HepG2 (cell line): ENCODE data around the gene FNDC10. TPM values are rescaled to one million over a fixed set of nuclear protein-coding genes. Genes with fewer than 3 reads are reported as not detected.

ENCODE experiments used
- ASH2L ChIP-seq: fragments of 300-600, 200-600 bp; sonication (generic); IDR thresholded peaks from 2 replicates; pipeline ENCODE4 v1.7.0; 2017; ENCODE audit warnings: low read depth, mild to moderate bottlenecking, moderate library complexity, mixed read lengths, low read length; ENCODE audit not compliant: insufficient read length
- DMAP1 ChIP-seq: IDR thresholded peaks from 2 replicates; pipeline ENCODE4 v1.6.1; 2016
- GLI4 ChIP-seq: sonication (generic); formaldehyde crosslinking; IDR thresholded peaks from 2 replicates; pipeline ENCODE4 v1.5.1; 2020; ENCODE audit warnings: missing genetic modification reagents, mild to moderate bottlenecking, moderate library complexity, borderline replicate concordance
- HDAC2 ChIP-seq: sonication (generic); formaldehyde crosslinking; IDR thresholded peaks from 2 replicates; pipeline ENCODE4 v1.4.0; 2020; ENCODE audit warnings: missing genetic modification reagents
- IKZF1 ChIP-seq: fragments of 450-650 bp; IDR thresholded peaks from 2 replicates; pipeline ENCODE4 v1.7.1; 2016
- KLF12 ChIP-seq: sonication (generic); formaldehyde crosslinking; IDR thresholded peaks from 2 replicates; pipeline ENCODE4 v1.4.0; 2020; ENCODE audit warnings: missing genetic modification reagents, borderline replicate concordance
- MYPOP ChIP-seq: sonication (generic); formaldehyde crosslinking; IDR thresholded peaks from 2 replicates; pipeline ENCODE4 v1.8.1; 2023; ENCODE audit warnings: mild to moderate bottlenecking, moderate library complexity, missing genetic modification reagents
- NCOA5 ChIP-seq: sonication (generic); formaldehyde crosslinking; IDR thresholded peaks from 2 replicates; pipeline ENCODE4 v1.4.0; 2020; ENCODE audit warnings: missing genetic modification reagents
- PHF8 ChIP-seq: sonication (generic); formaldehyde crosslinking; IDR thresholded peaks from 2 replicates; pipeline ENCODE4 v1.5.0; 2020; ENCODE audit warnings: missing genetic modification reagents
- SAFB2 ChIP-seq: sonication (generic); formaldehyde crosslinking; IDR thresholded peaks from 2 replicates; pipeline ENCODE4 v1.5.1; 2020; ENCODE audit warnings: missing genetic modification reagents, low read depth, mild to moderate bottlenecking, borderline replicate concordance
- SRF ChIP-seq: IDR thresholded peaks from 2 replicates; pipeline ENCODE4 v1.6.1; 2011; ENCODE audit warnings: mild to moderate bottlenecking, low read depth, low read length, moderate library complexity
- THAP11 ChIP-seq: IDR thresholded peaks from 2 replicates; pipeline ENCODE4 v1.6.1; 2016; ENCODE audit warnings: missing biosample characterization, missing genetic modification reagents
- U2AF1 ChIP-seq: fragments of 200-400 bp; formaldehyde crosslinking; optimal IDR thresholded peaks from 2 replicates; pipeline ENCODE3; 2017; ENCODE audit warnings: mild to moderate bottlenecking, low read depth, low read length
- ZNF160 ChIP-seq: sonication (generic); formaldehyde crosslinking; IDR thresholded peaks from 2 replicates; pipeline ENCODE4 v1.8.0; 2022; ENCODE audit warnings: mild to moderate bottlenecking, inconsistent platforms, missing genetic modification reagents
- ZNF431 ChIP-seq: sonication (generic); formaldehyde crosslinking; IDR thresholded peaks from 2 replicates; pipeline ENCODE4 v1.9.0; 2022; ENCODE audit warnings: missing genetic modification reagents, low read depth, mild to moderate bottlenecking, borderline replicate concordance
- ZNF547 ChIP-seq: sonication (generic); formaldehyde crosslinking; IDR thresholded peaks from 2 replicates; pipeline ENCODE4 v1.5.1; 2020; ENCODE audit warnings: mild to moderate bottlenecking, missing genetic modification reagents
- ZNF558 ChIP-seq: sonication (generic); formaldehyde crosslinking; IDR thresholded peaks from 2 replicates; pipeline ENCODE4 v1.9.0; 2022; ENCODE audit warnings: mild to moderate bottlenecking, missing genetic modification reagents, borderline replicate concordance
- ZNF563 ChIP-seq: sonication (generic); formaldehyde crosslinking; IDR thresholded peaks from 2 replicates; pipeline ENCODE4 v1.8.0; 2022; ENCODE audit warnings: mild to moderate bottlenecking, moderate library complexity, missing genetic modification reagents
- ZNF83 ChIP-seq: sonication (generic); formaldehyde crosslinking; IDR thresholded peaks from 2 replicates; pipeline ENCODE4 v1.4.0; 2020; ENCODE audit warnings: missing genetic modification reagents, mild to moderate bottlenecking, borderline replicate concordance
- ZNF891 ChIP-seq: sonication (generic); formaldehyde crosslinking; IDR thresholded peaks from 2 replicates; pipeline ENCODE4 v1.5.0; 2020; ENCODE audit warnings: mild to moderate bottlenecking, missing genetic modification reagents
- polyA plus RNA-seq, 8 experiments: library from polyadenylated mRNA; depleted of rRNA in 3 of 8; stranded (reverse) in 7 of 8; unstranded in 1 of 8; fragments of >200 nt; fragmentation: Illumina TruSeq in 4 of 8; extraction: Trizol in 4 of 8; gene quantifications; 2 replicates each; pipeline versions ENCODE4 v1.2.1 to v1.2.3, GENCODE V29; 2011 to 2016; ENCODE audit warnings: low read depth in 4 of 8, missing spikeins in 1 of 8, mixed read lengths in 1 of 8; ENCODE audit not compliant: insufficient read depth in 1 of 8
- total RNA-seq, 5 experiments: library from RNA; depleted of rRNA; stranded (reverse); fragments of >200 nt; fragmentation: Illumina TruSeq; extraction: Trizol; gene quantifications; 2 replicates each; pipeline ENCODE4 v1.2.3, GENCODE V29; 2016; ENCODE audit warnings: low read depth in 1 of 5
- TF ChIP-seq, protein P1 (sequence below): sonication (generic); formaldehyde crosslinking; IDR thresholded peaks from 2 replicates; pipeline ENCODE4 v1.4.0; 2020; ENCODE audit warnings: low read depth, missing genetic modification reagents
- TF ChIP-seq, protein P2 (sequence below): sonication (generic); formaldehyde crosslinking; IDR thresholded peaks from 2 replicates; pipeline ENCODE4 v1.5.1; 2020; ENCODE audit warnings: mild to moderate bottlenecking, missing genetic modification reagents

The FNDC10 gene
- total and polyA plus RNA-seq, 2 of the 13 experiments (the other 11 are each of a cell fraction or from before 2014, with no cell fraction given) = 2.2 to 2.5 TPM

DNA sequence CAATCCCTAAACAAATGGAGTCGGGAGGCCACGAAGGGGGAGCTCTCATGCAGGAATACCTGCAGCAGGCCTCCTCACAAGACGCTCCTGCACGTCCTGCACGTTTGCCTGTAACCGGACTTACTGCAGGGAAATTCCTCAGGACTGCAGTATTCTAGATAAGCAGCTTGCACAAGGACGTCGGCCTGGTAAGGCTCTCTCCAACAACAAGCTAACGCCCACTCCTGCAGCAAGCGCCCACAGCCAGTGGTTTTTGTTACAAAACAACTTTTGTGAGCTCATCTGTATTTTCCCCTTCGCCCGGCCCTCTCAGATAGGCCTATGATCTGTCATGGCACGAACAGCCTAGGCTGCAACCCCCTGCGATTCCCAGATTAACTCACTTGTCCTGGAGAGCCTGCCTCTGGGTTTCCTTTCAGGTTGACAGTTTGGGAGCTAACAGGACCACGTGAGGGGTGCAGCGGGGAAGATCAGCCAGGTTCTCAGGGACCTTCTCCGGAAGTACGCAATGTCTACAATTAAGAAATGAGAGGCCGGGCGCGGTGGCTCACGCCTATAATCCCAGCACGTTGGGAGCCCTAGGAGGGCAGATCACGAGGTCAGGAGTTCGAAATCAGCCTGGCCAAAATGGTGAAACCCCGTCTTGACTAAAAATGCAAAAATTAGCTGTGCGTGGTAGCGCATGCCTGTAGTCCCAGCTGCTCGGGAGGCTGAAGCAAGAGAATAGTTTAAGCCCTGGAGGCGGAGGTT, 14.4 kb upstream of the FNDC10 start (continued):
- TF ChIP-seq, protein P1, sequence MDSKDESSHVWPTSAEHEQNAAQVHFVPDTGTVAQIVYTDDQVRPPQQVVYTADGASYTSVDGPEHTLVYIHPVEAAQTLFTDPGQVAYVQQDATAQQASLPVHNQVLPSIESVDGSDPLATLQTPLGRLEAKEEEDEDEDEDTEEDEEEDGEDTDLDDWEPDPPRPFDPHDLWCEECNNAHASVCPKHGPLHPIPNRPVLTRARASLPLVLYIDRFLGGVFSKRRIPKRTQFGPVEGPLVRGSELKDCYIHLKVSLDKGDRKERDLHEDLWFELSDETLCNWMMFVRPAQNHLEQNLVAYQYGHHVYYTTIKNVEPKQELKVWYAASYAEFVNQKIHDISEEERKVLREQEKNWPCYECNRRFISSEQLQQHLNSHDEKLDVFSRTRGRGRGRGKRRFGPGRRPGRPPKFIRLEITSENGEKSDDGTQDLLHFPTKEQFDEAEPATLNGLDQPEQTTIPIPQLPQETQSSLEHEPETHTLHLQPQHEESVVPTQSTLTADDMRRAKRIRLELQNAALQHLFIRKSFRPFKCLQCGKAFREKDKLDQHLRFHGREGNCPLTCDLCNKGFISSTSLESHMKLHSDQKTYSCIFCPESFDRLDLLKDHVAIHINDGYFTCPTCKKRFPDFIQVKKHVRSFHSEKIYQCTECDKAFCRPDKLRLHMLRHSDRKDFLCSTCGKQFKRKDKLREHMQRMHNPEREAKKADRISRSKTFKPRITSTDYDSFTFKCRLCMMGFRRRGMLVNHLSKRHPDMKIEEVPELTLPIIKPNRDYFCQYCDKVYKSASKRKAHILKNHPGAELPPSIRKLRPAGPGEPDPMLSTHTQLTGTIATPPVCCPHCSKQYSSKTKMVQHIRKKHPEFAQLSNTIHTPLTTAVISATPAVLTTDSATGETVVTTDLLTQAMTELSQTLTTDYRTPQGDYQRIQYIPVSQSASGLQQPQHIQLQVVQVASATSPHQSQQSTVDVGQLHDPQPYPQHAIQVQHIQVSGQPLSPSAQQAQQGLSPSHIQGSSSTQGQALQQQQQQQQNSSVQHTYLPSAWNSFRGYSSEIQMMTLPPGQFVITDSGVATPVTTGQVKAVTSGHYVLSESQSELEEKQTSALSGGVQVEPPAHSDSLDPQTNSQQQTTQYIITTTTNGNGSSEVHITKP (CRISPR knock-in tag) = no peak
- TF ChIP-seq, protein P2, sequence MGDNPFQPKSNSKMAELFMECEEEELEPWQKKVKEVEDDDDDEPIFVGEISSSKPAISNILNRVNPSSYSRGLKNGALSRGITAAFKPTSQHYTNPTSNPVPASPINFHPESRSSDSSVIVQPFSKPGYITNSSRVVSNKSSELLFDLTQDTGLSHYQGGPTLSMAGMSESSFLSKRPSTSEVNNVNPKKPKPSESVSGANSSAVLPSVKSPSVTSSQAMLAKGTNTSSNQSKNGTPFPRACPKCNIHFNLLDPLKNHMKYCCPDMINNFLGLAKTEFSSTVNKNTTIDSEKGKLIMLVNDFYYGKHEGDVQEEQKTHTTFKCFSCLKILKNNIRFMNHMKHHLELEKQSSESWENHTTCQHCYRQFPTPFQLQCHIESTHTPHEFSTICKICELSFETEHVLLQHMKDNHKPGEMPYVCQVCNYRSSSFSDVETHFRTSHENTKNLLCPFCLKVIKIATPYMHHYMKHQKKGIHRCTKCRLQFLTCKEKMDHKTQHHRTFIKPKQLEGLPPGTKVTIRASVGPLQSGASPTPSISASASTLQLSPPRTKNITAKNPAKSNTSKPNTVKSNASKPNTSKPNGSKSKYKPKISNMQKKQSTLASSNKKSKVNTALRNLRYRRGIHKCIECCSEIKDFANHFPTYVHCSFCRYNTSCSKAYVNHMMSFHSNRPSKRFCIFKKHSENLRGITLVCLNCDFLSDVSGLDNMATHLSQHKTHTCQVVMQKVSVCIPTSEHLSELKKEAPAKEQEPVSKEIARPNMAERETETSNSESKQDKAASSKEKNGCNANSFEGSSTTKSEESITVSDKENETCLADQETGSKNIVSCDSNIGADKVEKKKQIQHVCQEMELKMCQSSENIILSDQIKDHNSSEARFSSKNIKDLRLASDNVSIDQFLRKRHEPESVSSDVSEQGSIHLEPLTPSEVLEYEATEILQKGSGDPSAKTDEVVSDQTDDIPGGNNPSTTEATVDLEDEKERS = peak; percentile 68; the same call in 1 of the 2 replicates
- TF ChIP-seq ASH2L (no peak), ZNF547 (CRISPR knock-in tag) (no peak), DMAP1 (CRISPR knock-in tag) (no peak), PHF8 (CRISPR knock-in tag) (no peak), ZNF431 (CRISPR knock-in tag) (no peak), U2AF1 (no peak), IKZF1 (no peak), NCOA5 (CRISPR knock-in tag) (no peak), ZNF891 (CRISPR knock-in tag) (no peak), HDAC2 (CRISPR knock-in tag) (no peak), SAFB2 (CRISPR knock-in tag) (no peak), ZNF160 (no peak), THAP11 (no peak), ZNF83 (CRISPR knock-in tag) (no peak), KLF12 (peak; percentile 40; the same call in 1 of the 2 replicates), MYPOP (CRISPR knock-in tag) (no peak), SRF (no peak), ZNF558 (CRISPR knock-in tag) (no peak), GLI4 (no peak), ZNF563 (no peak)
